Measurements from ENCODE around the gene NPLOC4. TPM values are rescaled to one million over a fixed set of nuclear protein-coding genes. Genes with fewer than 3 reads are reported as not detected.

The NPLOC4 gene
- total RNA-seq, 4 donors from 2014 or later: 176 to 290 (median 263) TPM

DNA sequence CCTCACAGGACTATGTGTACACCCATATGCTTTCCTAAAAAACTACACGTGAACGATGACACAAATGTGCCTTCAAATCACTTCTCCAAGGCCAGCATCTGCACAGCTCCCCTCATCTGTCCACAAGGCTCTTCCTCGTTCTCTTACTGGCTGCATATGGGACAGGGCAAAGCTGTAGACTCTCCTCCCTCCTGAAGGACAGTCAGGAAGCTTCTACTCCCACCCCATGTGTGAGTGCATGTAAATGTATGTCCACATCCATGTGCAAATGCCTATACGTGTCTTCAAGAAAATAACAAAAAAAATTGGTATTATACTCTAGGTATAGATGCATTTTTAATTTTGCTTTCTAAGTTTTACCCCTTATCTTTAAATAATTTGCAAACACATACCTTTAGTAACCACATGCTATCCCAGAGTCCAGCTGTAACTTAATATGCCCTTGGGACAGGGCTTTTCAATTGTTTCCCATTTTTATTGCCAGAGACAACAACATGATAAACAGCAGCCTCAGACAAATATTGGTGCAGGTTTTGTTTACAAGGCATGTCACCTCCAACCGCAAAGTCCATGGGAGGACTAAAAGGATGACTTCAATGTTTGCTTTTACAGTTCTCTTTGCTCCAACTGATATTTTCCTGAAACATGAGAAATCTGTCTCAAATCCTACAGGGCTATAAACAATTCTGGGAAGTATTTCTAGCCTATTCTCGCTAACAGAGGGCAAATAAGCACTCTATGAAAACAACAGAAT is 53.1 kb downstream of the NPLOC4 start:
- in situ Hi-C loops (cut with MboI; ENCODE audit: low sequenced_read_pairs in 4 of 4) (no loop called here), intact Hi-C loops (cut with DNase I; ENCODE audit: low total_unique reads) (no loop called here)
- Histone ChIP-seq H3K9me3 (no peaks in the 10 kb centered on the region), H3K27me3 (no peaks in the 10 kb centered on the region), H3K4me3 (no peak overlapping the region), H3K4me1 (no peaks in the 10 kb centered on the region), H3K27ac (no peak overlapping the region), H3K36me3 (peaks cover 6 to 77% of the 10 kb centered on the region in 2 donors)
- TF ChIP-seq, protein P1, sequence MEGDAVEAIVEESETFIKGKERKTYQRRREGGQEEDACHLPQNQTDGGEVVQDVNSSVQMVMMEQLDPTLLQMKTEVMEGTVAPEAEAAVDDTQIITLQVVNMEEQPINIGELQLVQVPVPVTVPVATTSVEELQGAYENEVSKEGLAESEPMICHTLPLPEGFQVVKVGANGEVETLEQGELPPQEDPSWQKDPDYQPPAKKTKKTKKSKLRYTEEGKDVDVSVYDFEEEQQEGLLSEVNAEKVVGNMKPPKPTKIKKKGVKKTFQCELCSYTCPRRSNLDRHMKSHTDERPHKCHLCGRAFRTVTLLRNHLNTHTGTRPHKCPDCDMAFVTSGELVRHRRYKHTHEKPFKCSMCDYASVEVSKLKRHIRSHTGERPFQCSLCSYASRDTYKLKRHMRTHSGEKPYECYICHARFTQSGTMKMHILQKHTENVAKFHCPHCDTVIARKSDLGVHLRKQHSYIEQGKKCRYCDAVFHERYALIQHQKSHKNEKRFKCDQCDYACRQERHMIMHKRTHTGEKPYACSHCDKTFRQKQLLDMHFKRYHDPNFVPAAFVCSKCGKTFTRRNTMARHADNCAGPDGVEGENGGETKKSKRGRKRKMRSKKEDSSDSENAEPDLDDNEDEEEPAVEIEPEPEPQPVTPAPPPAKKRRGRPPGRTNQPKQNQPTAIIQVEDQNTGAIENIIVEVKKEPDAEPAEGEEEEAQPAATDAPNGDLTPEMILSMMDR (IDR thresholded peaks at IDR 0.05 in 4 of 5, conservative IDR thresholded peaks at IDR 0.05 in 1 of 5): no peak
- TF ChIP-seq POLR2A (IDR thresholded peaks at IDR 0.05): no peak
- DNase-seq (no peak), ATAC-seq (no peak)

DNA sequence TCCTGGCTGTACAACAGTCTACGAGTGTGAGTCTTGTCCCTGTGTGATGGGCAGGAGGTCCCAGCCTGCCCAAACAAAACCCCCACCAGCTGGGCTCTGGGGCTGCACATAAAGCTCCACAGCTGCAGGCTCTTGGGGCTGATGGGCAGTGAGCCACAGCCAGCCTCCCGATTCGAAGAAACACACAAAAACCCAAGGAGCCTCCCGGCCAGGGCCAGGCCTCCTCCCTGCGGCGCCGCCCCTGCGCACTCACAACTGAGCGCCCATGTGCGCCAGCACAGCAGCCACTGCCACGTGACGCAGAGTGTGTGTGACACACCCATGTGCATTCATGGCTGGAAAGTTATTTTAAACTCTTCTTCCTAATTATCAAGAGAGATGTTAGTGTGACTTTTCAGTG is 54.2 kb downstream of the NPLOC4 start:
- in situ Hi-C loops (cut with MboI; ENCODE audit: low sequenced_read_pairs in 4 of 4) (no loop called here), intact Hi-C loops (cut with DNase I; ENCODE audit: low total_unique reads) (no loop called here)
- Histone ChIP-seq H3K4me3 (no peak overlapping the region), H3K27ac (no peak overlapping the region), H3K4me1 (peaks cover 0 to 5% of the 10 kb centered on the region in 2 donors), H3K36me3 (peaks cover 6 to 67% of the 10 kb centered on the region in 2 donors), H3K9me3 (no peaks in the 10 kb centered on the region), H3K27me3 (no peaks in the 10 kb centered on the region)
- no peak for TF ChIP-seq POLR2A (IDR thresholded peaks at IDR 0.05)
- TF ChIP-seq, protein P1 (IDR thresholded peaks at IDR 0.05 in 4 of 5, conservative IDR thresholded peaks at IDR 0.05 in 1 of 5): no peak
- DNase-seq (no peak), ATAC-seq (no peak)

DNA sequence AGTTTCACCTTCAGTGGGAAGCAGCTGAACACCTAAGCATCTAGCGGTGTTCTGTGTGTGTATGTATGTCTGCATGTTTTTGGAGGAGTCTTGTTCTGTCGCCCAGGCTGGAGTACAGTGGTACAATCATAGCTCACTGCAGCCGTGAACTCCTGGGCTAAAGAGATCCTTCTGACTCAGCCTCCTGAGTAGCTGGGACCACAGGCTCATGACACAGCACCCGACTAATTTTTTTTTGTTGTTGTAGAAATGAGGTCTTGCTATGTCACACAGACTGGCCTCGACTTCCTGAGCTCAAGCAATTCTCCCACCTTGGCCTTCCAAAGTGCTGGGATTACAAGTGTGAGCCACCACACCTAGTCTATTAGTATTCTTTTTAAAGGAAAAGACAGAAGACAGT is 54.6 kb downstream of the NPLOC4 start:
- Histone ChIP-seq H3K9me3 (no peaks in the 10 kb centered on the region), H3K27me3 (no peaks in the 10 kb centered on the region), H3K4me1 (peaks cover 2 to 8% of the 10 kb centered on the region in 2 donors), H3K4me3 (no peak overlapping the region), H3K27ac (no peak overlapping the region), H3K36me3 (peaks cover 6 to 64% of the 10 kb centered on the region in 2 donors)
- in situ Hi-C loops (cut with MboI; ENCODE audit: low sequenced_read_pairs in 4 of 4) (no loop called here), intact Hi-C loops (cut with DNase I; ENCODE audit: low total_unique reads) (no loop called here)
- no peak for ATAC-seq
- DNase-seq: no peak
- TF ChIP-seq POLR2A (IDR thresholded peaks at IDR 0.05): no peak
- TF ChIP-seq, protein P1 (IDR thresholded peaks at IDR 0.05 in 4 of 5, conservative IDR thresholded peaks at IDR 0.05 in 1 of 5): no peak

DNA sequence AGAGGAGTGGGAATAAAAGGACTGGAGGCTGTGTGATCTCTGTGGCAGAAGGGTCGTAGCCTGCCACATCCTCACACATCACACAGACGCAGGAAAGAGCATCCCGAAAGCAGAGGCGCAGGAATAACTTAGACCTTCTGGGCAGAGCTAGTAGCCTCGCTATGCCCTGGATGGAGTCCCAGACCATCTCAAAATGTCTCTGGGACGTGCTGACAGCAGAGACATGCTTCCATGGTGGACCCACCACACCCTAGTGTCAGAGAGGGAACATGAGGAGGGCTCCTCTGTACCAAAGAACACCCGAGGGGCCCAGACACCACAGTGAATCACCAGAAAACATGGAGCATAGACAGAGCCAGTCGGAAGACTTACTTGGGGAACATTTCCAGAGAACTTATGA is 55.2 kb downstream of the NPLOC4 start:
- H3K27ac ChIP-seq: no peak overlapping the region
- no peaks in the 10 kb centered on the region for H3K9me3 ChIP-seq
- intact Hi-C loops (cut with DNase I; ENCODE audit: low total_unique reads) (no loop called here), in situ Hi-C loops (cut with MboI; ENCODE audit: low sequenced_read_pairs in 4 of 4) (no loop called here)
- peaks cover 8 to 12% of the 10 kb centered on the region in 2 donors for H3K4me1 ChIP-seq
- ATAC-seq: no peak
- DNase-seq: no peak
- H3K36me3 ChIP-seq: peaks cover 6 to 58% of the 10 kb centered on the region in 2 donors
- H3K27me3 ChIP-seq: no peaks in the 10 kb centered on the region
- TF ChIP-seq, protein P1 (IDR thresholded peaks at IDR 0.05 in 4 of 5, conservative IDR thresholded peaks at IDR 0.05 in 1 of 5): no peak
- TF ChIP-seq POLR2A (IDR thresholded peaks at IDR 0.05): no peak
- H3K4me3 ChIP-seq: no peak overlapping the region

Data from gastrocnemius medialis (tissue), 4 donors.